Activated CD4-positive, alpha-beta T cell treated with anti-CD3 and anti-CD28 coated beads, Interleukin-2, amount 50 U/mL, for 4 hours (primary cell): Measurements from ENCODE around the gene INMT.
A peak's percentile ranks its signal among the peaks of the same experiment; 100 is the strongest.

Experiments
- DNase-seq, 2 experiments: peaks; one replicate each; pipeline ENCODE4 v3.0.0-alpha.2; 2020

INMT gene

GRCh38 chr7:30729642-30730041, 22.3 kb upstream of the INMT start:
- no peak for DNase-seq

GRCh38 chr7:30730097-30730496, 21.8 kb upstream of the INMT start:
- DNase-seq, result no peak

DNA sequence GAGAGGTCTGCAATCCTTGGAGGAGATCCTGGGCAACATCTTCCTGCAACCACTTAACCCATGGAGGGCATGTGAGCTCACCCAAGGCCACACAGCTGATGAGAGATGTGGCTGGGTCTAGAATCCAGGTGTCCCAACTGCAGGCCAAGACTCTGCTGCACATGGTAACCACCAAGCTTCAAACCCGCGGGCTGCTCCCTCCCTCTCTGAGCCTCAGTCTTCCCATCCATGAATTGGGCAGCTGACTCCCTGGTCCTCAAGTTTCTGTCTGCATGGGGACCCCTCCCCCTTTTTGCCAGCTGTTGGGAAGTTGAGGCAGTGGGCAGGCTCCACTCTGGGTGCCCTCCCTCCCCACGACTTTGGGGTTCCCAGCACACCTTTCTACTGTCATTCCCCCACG, 20.9 kb upstream of the INMT start:
- DNase-seq, result no peak

DNA sequence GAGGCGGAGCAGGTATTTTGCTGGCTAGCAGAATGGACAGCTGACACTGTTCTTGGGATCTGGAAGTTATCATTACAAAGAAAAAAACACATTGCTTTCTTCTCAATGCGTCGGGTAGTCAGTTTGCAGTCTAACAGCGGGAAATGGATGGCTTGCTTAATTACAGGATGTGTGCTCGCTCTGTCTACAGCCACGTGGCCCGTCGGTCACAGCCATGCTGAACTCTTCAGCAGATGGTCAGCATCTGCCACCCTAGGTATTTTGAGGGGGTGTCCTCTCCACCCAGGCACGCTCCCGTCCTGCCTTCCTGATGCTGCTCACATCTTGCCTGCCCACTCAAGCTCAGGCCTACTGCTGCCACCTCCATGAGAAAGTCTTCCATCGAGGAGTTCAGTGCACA, 20.4 kb upstream of the INMT start:
- DNase-seq, result no peak

- DNase-seq, result no peak
These were observed 19.3 kb upstream of the INMT start for GRCh38 chr7:30732606-30733005.

GRCh38 chr7:30733216-30733615, 18.7 kb upstream of the INMT start:
- no peak for DNase-seq

- no peak for DNase-seq
These were observed 18.2 kb upstream of the INMT start for GRCh38 chr7:30733691-30734090.

GRCh38 chr7:30734497-30734896, 17.4 kb upstream of the INMT start:
- no peak for DNase-seq

GRCh38 chr7:30735631-30736030, 16.3 kb upstream of the INMT start:
- DNase-seq, result no peak

- DNase-seq, result no peak
These were observed 15.6 kb upstream of the INMT start for GRCh38 chr7:30736291-30736690.

DNA sequence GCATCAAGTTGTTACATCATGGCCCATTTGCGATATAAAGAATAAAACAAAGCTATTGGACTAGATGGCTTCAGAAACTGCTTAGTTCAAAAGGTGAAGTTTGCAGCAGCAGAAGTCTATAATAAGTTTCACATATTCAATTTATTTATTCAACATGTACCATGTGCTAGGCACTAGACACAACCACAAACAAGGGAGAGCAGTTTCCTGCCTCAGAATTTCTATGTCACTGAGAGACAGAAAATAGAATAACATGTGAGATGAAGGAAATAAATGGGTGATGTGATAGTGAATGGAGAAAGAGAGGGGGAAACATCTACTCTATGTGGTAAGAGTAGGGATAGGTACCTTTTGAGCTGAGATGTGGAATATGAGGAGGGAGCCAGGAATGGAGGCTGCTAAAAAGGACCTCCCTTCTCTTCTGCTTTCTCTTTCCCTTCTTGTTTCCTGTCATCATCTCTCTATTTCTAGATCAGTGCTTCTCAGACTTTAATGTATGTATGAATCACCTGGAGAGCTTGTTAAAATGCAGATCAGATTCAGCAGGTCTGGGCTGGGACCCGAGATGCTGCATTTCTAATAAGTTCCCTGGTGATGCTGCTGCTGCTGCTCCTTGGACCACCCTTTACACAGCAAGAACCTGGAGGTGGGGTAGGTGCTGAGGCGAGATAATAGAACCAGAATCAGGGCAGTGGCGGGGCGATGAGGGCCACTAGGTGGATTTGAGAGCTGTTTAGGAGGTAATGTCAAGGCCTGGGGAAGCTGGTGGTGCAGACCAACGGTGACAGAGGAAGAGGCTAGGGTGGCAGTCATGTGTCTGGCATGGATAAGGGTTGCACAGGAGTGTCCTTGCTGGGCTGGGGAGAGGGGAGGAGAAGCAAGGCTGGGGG, 13.7 kb upstream of the INMT start:
- no peak for DNase-seq

- DNase-seq, result no peak
These were observed 12.2 kb upstream of the INMT start for GRCh38 chr7:30739691-30740090.

DNA sequence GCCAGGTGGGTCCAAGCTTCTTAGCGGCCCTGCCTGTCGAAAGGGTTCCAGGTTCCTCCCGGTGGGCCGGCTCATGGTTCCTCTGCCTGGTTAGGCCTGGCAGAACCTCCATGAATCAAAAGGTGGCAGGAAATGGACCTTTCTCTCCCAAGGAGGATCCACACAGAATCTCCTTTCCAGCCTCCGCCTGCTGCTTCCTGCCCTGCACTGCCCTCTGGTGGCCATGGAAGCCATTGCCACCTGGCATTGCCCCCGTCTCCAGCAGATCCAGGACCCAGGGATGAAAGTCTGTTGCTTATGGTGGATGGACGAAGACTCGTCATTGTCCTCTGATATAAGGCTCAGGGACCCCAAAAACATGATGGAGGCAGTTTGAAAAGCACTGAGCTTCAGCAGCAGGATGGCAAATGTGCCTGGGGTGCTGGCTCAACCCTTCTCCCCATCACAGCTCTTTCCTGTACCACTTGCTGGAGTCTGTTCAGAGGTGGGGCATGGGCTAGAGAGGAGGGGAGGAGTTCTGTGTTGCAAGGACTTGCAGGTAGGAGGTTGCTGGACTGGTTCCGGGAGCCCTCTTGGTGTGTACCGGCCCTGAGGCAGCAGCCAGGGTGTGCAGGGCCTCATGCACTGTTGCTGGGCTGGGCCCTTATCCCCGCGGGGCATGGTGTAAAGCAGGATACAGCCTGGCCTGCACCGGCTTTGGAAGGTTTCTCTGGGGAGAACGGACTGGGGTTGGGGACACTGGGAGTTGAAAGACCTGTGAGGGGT, 11.3 kb upstream of the INMT start:
- DNase-seq, result peak; percentile 65 to 70

DNA sequence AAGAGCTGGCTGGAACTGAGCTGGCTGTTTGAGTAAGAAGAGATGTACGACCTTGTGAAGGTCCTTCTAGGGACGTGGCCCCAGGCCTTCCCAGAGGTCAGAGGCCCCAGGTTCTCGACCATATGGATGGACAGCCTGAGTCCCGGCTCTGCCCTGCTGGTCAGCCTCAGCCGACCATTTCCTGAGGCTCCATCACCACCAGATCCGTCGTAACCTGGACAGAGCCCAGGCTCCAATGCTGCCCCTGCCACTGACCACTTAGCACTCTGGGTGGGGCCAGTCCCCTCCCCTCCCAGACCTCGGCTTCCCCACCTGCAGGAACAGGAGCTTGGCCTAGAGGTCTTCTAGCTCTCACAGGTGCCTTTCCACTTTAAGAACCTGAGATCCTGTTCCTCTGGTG, 10.6 kb upstream of the INMT start:
- no peak for DNase-seq

DNA sequence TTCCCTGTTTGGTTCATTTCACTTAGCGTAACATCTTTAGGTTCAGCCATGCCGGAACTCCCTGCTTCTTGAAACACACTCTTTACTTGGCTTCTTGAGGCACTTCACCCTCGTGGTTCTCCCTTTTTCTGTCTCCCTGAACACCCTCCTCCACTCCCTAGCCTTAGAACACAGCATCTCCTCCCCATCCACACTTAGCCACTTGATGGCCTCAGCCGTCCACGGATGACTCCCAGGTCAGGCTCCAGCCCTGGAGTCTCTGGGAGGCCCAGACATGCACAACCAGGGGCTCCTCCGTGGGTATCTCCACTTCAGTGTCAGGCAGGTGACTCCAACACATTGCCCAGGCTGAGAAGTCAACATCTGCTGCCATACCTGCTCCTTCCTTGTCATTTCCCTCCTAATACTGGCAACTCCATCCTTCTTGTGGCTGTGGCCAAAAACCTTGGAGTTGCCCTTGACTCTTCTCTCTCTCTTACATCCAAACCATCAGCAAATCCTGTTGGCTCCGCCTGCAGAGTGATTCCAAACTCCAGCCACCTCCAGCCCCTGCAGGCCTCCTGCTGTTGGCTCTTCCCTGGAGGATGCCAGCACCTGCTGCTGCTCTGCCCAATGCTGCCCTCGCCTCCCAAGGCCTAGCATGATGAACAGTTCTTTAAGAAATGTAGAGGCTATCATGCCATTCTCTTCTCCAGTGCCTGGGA, 8.4 kb upstream of the INMT start:
- no peak for DNase-seq

GRCh38 chr7:30744075-30744417, 7.9 kb upstream of the INMT start:
- no peak for DNase-seq

DNA sequence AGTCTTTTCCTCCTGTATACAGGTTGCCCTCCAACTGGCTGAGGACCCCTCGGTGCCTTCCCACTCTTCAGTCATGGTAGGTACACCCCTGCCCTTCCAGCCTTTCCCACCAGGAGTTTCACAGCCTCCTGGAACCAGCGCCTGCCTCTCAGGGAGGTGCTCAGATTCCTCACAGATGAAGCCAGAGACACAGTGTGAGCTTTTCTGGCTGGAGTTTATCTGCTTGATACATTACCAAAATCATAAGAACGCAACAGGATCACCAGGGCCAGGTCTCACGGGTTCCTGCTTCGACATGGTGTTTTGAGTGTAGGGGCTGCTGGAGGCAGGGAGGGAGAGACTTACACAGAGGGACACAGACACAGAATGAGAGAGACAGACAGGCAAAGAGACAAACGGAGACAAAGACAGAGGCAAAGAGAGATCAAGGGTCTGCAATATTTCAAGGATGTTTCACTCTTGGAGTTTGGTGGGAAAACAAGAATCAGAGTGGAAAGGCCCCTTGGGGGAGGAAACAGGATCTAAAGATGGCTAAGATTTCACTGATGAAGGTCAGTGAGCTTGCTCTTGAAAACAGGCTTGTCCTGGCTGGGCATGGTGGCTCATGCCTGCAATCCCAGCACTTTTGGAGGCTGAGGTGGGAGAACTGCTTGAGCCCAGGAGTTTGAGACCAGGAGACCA, 6.5 kb upstream of the INMT start:
- no peak for DNase-seq

DNA sequence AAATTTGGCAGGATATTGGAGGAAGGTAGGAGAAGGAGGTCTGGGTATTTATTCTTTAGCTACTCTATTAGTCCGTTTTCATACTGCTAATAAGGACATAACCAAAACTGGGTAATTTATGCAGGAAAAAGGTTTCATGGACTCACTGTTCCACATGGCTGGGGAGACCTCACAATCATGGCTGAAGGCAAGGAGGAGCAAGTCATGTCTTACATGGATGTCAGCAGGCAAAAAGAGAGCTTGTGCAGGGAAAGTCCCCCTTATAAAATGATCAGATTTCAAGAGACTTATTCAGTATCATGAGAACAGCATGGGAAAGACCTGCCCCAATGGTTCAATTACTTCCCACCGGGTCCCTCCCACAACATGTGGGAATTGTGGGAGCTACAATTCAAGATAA, 1.9 kb upstream of the INMT start:
- DNase-seq, result no peak

DNA sequence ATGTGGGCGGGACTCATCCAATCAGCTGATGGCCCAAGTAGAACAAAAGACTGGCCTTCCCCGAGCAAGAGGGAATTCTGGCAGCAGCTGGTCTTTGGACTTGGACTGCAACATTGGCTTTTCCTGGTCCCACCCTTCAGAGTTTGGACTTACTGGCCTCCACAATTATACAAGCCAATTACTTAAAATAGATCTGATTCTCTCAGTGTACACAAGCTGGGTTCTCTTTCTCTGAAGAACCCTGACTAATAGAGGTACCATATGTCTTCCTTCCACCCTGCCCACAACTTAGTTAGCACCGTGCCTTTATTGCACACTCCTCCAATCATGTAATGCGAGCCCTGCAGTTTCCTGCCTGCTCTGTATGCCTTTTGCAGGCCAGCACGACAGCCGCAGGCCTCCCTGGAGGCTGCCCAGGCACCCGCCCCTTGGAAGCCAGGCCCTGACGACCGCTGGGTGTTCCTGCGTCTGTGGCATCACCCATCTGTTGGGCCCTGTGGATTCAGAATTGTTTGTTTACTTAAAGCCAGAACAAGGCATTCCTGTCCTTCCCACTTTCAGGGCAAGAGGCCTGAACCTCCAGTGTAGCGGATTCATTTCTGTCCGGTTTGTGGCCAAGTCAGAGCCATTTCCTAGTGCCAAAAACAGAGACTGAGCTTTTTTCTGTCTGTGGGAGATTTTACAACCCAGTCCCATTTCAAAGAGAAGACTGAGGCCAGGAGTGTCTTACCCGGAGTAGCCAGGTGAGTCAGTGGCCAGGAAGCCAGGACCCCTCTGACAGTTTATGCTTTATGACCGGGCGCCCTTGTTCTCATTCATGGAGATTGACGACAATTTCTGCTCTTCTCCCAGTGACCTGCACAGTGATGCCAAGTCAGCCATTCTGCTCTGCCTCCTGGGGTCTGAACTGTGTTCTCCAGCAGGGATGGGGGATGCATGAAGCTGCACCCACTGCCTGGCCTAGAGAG, 968 bp upstream of the INMT start:
- DNase-seq, result no peak

GRCh38 chr7:30752484-30752883, 549 bp downstream of the INMT start:
- no peak for DNase-seq

DNA sequence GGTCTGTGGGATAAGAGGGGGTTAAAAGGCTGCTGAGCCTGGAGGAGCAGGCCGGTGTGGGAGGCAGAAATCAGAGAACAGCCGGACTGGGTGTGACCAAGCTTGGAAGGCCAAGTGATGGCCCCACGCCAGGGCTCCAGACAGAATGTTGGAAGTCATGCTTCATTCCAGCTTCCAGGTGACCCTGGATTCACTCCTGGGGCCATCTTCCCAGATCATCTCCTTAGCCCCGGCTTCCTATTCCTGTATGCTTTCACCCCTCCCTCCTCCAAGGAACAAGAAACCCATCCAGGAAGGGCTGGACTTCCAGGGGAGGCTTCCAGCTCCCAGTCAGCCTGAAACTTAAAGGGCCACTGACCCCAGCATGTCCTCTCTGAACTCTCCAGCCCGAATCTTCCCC, 1.0 kb downstream of the INMT start:
- DNase-seq, result no peak

DNA sequence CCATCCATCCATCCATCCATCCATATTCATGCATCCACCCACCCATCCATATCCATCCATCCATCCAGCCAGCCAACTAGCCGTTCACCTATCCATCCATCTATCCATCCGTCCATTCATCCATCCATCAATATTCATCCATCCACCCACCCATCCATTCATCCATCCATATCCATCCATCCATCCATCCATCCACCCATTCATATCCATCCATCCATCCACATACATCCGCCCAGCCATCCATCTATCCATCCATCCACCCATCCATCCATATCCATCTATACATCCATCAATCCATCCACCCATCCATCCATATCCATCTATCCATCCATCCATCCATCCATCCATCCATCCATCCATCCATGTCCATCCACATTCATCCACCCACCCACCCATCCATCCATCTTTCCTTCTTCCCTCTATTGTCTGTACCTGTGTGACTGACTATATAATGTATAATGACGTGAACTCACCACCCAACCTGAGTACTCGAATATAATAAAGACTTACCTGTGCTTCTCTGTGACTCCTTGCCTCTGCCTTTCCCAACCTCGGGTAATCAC, 2.5 kb downstream of the INMT start:
- DNase-seq, result no peak
